Adrenal gland (tissue), 12 donors: Measurements from ENCODE around the gene HAUS7. TPM values are rescaled to one million over a fixed set of nuclear protein-coding genes. Genes with fewer than 3 reads are reported as not detected.
A peak's percentile ranks its signal among the peaks of the same experiment; 100 is the strongest.

Source experiments
- DNase-seq, 7 donors: peaks; one replicate each; pipeline ENCODE4 v3.0.0-alpha.2; 2019 to 2020
- H3K27ac ChIP-seq, 5 donors: fragments of 200-600 bp; sonication (generic) in 4 of 5; 1 replicate in 3 of 5; 2 replicates in 2 of 5; pipeline versions ENCODE4 v1.5.1 to v1.8.0; 2016 to 2020; ENCODE audit warnings: mild to moderate bottlenecking in 1 of 5
- H3K27me3 ChIP-seq: fragments of 200-600 bp; 2 replicates; pipeline ENCODE4 v1.8.0; 2021
- H3K36me3 ChIP-seq, 2 donors: fragments of 200-600 bp; replicated peaks in 1 of 2; 1 replicate in 1 of 2; 2 replicates in 1 of 2; pipeline versions ENCODE4 v1.5.1 to v1.8.0; 2018 to 2022
- H3K4me1 ChIP-seq, 2 donors: fragments of 200-600 bp; replicated peaks in 1 of 2; 1 replicate in 1 of 2; 2 replicates in 1 of 2; pipeline versions ENCODE4 v1.5.1 to v1.8.0; 2018 to 2021
- H3K4me3 ChIP-seq, 4 donors: fragments of 200-600 bp; sonication (generic) in 3 of 4; one replicate each; pipeline ENCODE4 v1.5.1; 2016 to 2018
- H3K9me3 ChIP-seq, 3 donors: fragments of 200-600 bp; sonication (generic) in 1 of 3; replicated peaks in 1 of 3; 1 replicate in 2 of 3; 2 replicates in 1 of 3; pipeline versions ENCODE4 v1.5.1 to v1.8.0; 2016 to 2021
- CTCF ChIP-seq, 6 experiments: fragments of 450-650 bp in 4 of 6; fragments of 200-600 bp in 2 of 6; sonication (generic) in 1 of 6; IDR thresholded peaks; 1 replicate in 5 of 6; 2 replicates in 1 of 6; pipeline versions ENCODE4 v1.5.1 to v1.8.0; 2016 to 2021; ENCODE audit warnings: antibody characterized with exemption in 6 of 6, mild to moderate bottlenecking in 2 of 6, moderate library complexity in 1 of 6
- POLR2A ChIP-seq, 2 donors: fragments of 450-650 bp; IDR thresholded peaks; one replicate each; pipeline ENCODE4 v1.6.1; 2017; ENCODE audit warnings: antibody characterized with exemption in 2 of 2, mild to moderate bottlenecking in 2 of 2, moderate library complexity in 1 of 2
- WGBS, 4 donors: extraction: QIAGEN DNeasy Blood & Tissue Kit in 2 of 4; methylation state at CpG; one replicate each; pipeline versions ENCODE4 v1.1.5 to v1.1.7; 2013 to 2017; 5-methylcytosine and 5-hydroxymethylcytosine counted together
- intact Hi-C, 2 donors: fragments of 100-400 bp; cut with DNase I; formaldehyde crosslinking; loops; one replicate each; pipeline versions ENCODE4 v1.14.1 to v1.15.0; 2022 to 2023
- polyA plus RNA-seq, 3 donors: library from polyadenylated mRNA; stranded (reverse); fragments of 200-250 nt in 2 of 3; fragments of 350-450 nt in 1 of 3; fragmentation: Illumina TruSeq in 1 of 3; extraction: RNeasy Lipid Tissue Mini Kit (QIAGEN cat#74804) in 1 of 3; gene quantifications; one replicate each; pipeline ENCODE4 v1.2.3, GENCODE V29; 2013 to 2014
- total RNA-seq, 9 donors: library from RNA; depleted of rRNA in 4 of 9; stranded (reverse); fragments of >200 nt in 4 of 9; fragments of 120-200 nt in 1 of 9; fragmentation: NEBNext Ultra II Directional in 1 of 9; extraction: Animal tissue kit (Norgen Biotek cat#: 25700) in 1 of 9; gene quantifications; one replicate each; pipeline versions ENCODE4 v1.1.0 to v1.2.4, GENCODE V29; 2013 to 2023
- donor health status: healthy with polysubstance abuse.
- donor health status: Bipolar disorder and iron deficiency.
- donor health status: DM: yes; HTN: yes; CAD: no.
- donor health status: DM: no; HTN: no; CAD: no.
- donor health status: DM: no; HTN: no; CAD: no.
- donor health status: DM: yes; HTN: yes; CAD: no.

HAUS7 gene
- total and polyA plus RNA-seq, 12 donors, result 7.3 to 111 (median 19.3) TPM

GRCh38 chrX:153499876-153500275 lies 29.5 kb upstream of the HAUS7 start:
- TF ChIP-seq POLR2A (IDR thresholded peaks at IDR 0.05), result no peak
- TF ChIP-seq CTCF (IDR thresholded peaks at IDR 0.05), result no peak
- Histone ChIP-seq H3K9me3 (no peaks in the 10 kb centered on the region), H3K4me3 (no peak overlapping the region), H3K27ac (no peak overlapping the region), H3K36me3 (no peaks in the 10 kb centered on the region), H3K27me3 (peaks cover 20% of the 10 kb centered on the region), H3K4me1 (no peaks in the 10 kb centered on the region)
- 65 to 79% (median 71%) methylated on average over 3 to 17 of the region's 17 CpGs for WGBS, 4 donors
- peak in 1 of 7 donors; percentile 27 for DNase-seq
- intact Hi-C loops, result no loop called here

GRCh38 chrX:153499341-153499740 lies 29.0 kb upstream of the HAUS7 start:
- no peak for TF ChIP-seq CTCF (IDR thresholded peaks at IDR 0.05)
- TF ChIP-seq POLR2A (IDR thresholded peaks at IDR 0.05), result no peak
- H3K27ac ChIP-seq, result peak overlapping the region in 1 of 5 donors; percentile 5
- no peaks in the 10 kb centered on the region for H3K9me3 ChIP-seq
- peaks cover 17% of the 10 kb centered on the region for H3K27me3 ChIP-seq
- H3K4me1 ChIP-seq, result no peaks in the 10 kb centered on the region
- WGBS, 4 donors, result 62 to 75% (median 74%) methylated on average over 9 to 15 of the region's 15 CpGs; no CpG with 5 or more reads in 1 of the 4 donors
- no peaks in the 10 kb centered on the region for H3K36me3 ChIP-seq
- intact Hi-C loops, result no loop called here
- no peak for DNase-seq
- H3K4me3 ChIP-seq, result no peak overlapping the region

GRCh38 chrX:153498453-153498852 lies 28.1 kb upstream of the HAUS7 start:
- WGBS, 4 donors, result 72 to 82% (median 78%) methylated on average over 4 to 7 of the region's 7 CpGs; no CpG with 5 or more reads in 1 of the 4 donors
- H3K27me3 ChIP-seq, result peaks cover 17% of the 10 kb centered on the region
- H3K27ac ChIP-seq, result no peak overlapping the region
- intact Hi-C loops, result no loop called here
- TF ChIP-seq CTCF (IDR thresholded peaks at IDR 0.05), result no peak
- TF ChIP-seq POLR2A (IDR thresholded peaks at IDR 0.05), result no peak
- DNase-seq, result no peak
- H3K4me1 ChIP-seq, result no peaks in the 10 kb centered on the region
- H3K36me3 ChIP-seq, result no peaks in the 10 kb centered on the region
- H3K9me3 ChIP-seq, result no peaks in the 10 kb centered on the region
- H3K4me3 ChIP-seq, result no peak overlapping the region

- DNase-seq, result no peak
- intact Hi-C loops, result no loop called here
- WGBS, 4 donors, result 66 to 83% (median 74%) methylated on average over 1 to 8 of the region's 8 CpGs
- H3K4me1 ChIP-seq, result no peaks in the 10 kb centered on the region
- H3K27ac ChIP-seq, result peak overlapping the region in 1 of 5 donors; percentile 81
- peaks cover 11% of the 10 kb centered on the region for H3K27me3 ChIP-seq
- TF ChIP-seq POLR2A (IDR thresholded peaks at IDR 0.05), result no peak
- TF ChIP-seq CTCF (IDR thresholded peaks at IDR 0.05), result no peak
- H3K36me3 ChIP-seq, result no peaks in the 10 kb centered on the region
- H3K4me3 ChIP-seq, result no peak overlapping the region
- no peaks in the 10 kb centered on the region for H3K9me3 ChIP-seq
Measured at GRCh38 chrX:153496590-153496959, 26.2 kb upstream of the HAUS7 start.
